Stimulated activated CD8-positive, alpha-beta memory T cell treated with anti-CD3 and anti-CD28 coated beads, Interleukin-7, amount 100 ng/mL, for 4 hours (primary cell): Measurements from ENCODE around the gene GABRG3.

Experiments
- DNase-seq, 2 donors: peaks; one replicate each; pipeline ENCODE4 v3.0.0-alpha.2; 2020; ENCODE audit warnings: low read depth in 2 of 2

The GABRG3 gene

GRCh38 chr15:27064080-27064479, 93.1 kb downstream of the GABRG3 start:
- no peak for DNase-seq

- DNase-seq, result no peak
Observed at GRCh38 chr15:27065151-27065550, 94.2 kb downstream of the GABRG3 start.

- DNase-seq, result no peak
Observed at GRCh38 chr15:27065785-27066184, 94.8 kb downstream of the GABRG3 start.

- no peak for DNase-seq
Observed at GRCh38 chr15:27066446-27066845, 95.5 kb downstream of the GABRG3 start.

- DNase-seq, result no peak
Observed at GRCh38 chr15:27067175-27067574, 96.2 kb downstream of the GABRG3 start.

GRCh38 chr15:27070841-27071240, 99.9 kb downstream of the GABRG3 start:
- DNase-seq, result no peak

- DNase-seq, result no peak
Observed at GRCh38 chr15:27074179-27074578, 103.2 kb downstream of the GABRG3 start.

GRCh38 chr15:27077790-27078189, 106.8 kb downstream of the GABRG3 start:
- no peak for DNase-seq

- DNase-seq, result no peak
Observed at GRCh38 chr15:27081676-27082418, 110.9 kb downstream of the GABRG3 start.

- DNase-seq, result no peak
Observed at GRCh38 chr15:27082526-27082925, 111.5 kb downstream of the GABRG3 start.

- no peak for DNase-seq
Observed at GRCh38 chr15:27084844-27085243, 113.9 kb downstream of the GABRG3 start.

- DNase-seq, result no peak
Observed at GRCh38 chr15:27086149-27086548, 115.2 kb downstream of the GABRG3 start.

- no peak for DNase-seq
Observed at GRCh38 chr15:27086805-27087204, 115.8 kb downstream of the GABRG3 start.

GRCh38 chr15:27087651-27088583, 116.9 kb downstream of the GABRG3 start:
- no peak for DNase-seq

GRCh38 chr15:27088584-27089232, 117.7 kb downstream of the GABRG3 start:
- DNase-seq, result no peak

- DNase-seq, result no peak
Observed at GRCh38 chr15:27089233-27089586, 118.2 kb downstream of the GABRG3 start.

GRCh38 chr15:27089676-27090075, 118.7 kb downstream of the GABRG3 start:
- DNase-seq, result no peak

- no peak for DNase-seq
Observed at GRCh38 chr15:27091270-27091940, 120.4 kb downstream of the GABRG3 start.

- DNase-seq, result no peak
Observed at GRCh38 chr15:27092390-27092789, 121.4 kb downstream of the GABRG3 start.

- DNase-seq, result no peak
Observed at GRCh38 chr15:27094235-27094634, 123.3 kb downstream of the GABRG3 start.

- DNase-seq, result no peak
Observed at GRCh38 chr15:27095886-27096624, 125.1 kb downstream of the GABRG3 start.
